Ishikawa (cell line): ENCODE data around the gene CABP1.

Source experiments
- CEBPB ChIP-seq: IDR thresholded peaks from 2 replicates; pipeline ENCODE4 v1.6.1; 2012
- CREB1 ChIP-seq: IDR thresholded peaks from 2 replicates; pipeline ENCODE4 v1.6.1; 2012; ENCODE audit warnings: low read depth
- EGR1 ChIP-seq: IDR thresholded peaks from 2 replicates; pipeline ENCODE4 v1.6.1; 2012
- EP300 ChIP-seq: IDR thresholded peaks from 2 replicates; pipeline ENCODE4 v1.6.1; 2012; ENCODE audit warnings: borderline replicate concordance
- FOXM1 ChIP-seq: IDR thresholded peaks from 2 replicates; pipeline ENCODE4 v1.6.1; 2012; ENCODE audit warnings: low read depth, borderline replicate concordance
- NFIC ChIP-seq: IDR thresholded peaks from 2 replicates; pipeline ENCODE4 v1.6.1; 2012
- RAD21 ChIP-seq: IDR thresholded peaks from 2 replicates; pipeline ENCODE4 v1.6.1; 2012; ENCODE audit warnings: low read depth
- TAF1 ChIP-seq: IDR thresholded peaks from 2 replicates; pipeline ENCODE4 v1.6.1; 2012; ENCODE audit warnings: low read depth, mild to moderate bottlenecking
- TCF12 ChIP-seq: IDR thresholded peaks from 2 replicates; pipeline ENCODE4 v1.6.1; 2012; ENCODE audit warnings: low read depth
- TEAD4 ChIP-seq: IDR thresholded peaks from 2 replicates; pipeline ENCODE4 v1.6.1; 2012
- YY1 ChIP-seq: IDR thresholded peaks from 2 replicates; pipeline ENCODE4 v1.6.1; 2012; ENCODE audit warnings: low read depth
- ZBTB7A ChIP-seq: IDR thresholded peaks from 2 replicates; pipeline ENCODE4 v1.6.1; 2012; ENCODE audit warnings: low read depth
- TF ChIP-seq, protein P1 (sequence below): IDR thresholded peaks from 2 replicates; pipeline ENCODE4 v1.6.1; 2012
- TF ChIP-seq, protein P2 (sequence below): IDR thresholded peaks from 2 replicates; pipeline ENCODE4 v1.6.1; 2012
- TF ChIP-seq, protein P3 (sequence below): IDR thresholded peaks from 2 replicates; pipeline ENCODE4 v1.6.1; 2012; ENCODE audit warnings: low read depth, mild to moderate bottlenecking

The CABP1 gene

GRCh38 chr12:120661432-120661831 lies 21.0 kb downstream of the CABP1 start:
- TF ChIP-seq, protein P1, sequence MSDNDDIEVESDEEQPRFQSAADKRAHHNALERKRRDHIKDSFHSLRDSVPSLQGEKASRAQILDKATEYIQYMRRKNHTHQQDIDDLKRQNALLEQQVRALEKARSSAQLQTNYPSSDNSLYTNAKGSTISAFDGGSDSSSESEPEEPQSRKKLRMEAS = no peak
- TF ChIP-seq ZBTB7A (no peak), YY1 (no peak), RAD21 (no peak), TAF1 (no peak), CREB1 (no peak), NFIC (no peak), TCF12 (no peak), EGR1 (no peak), FOXM1 (no peak), EP300 (no peak), TEAD4 (no peak), CEBPB (no peak)
- TF ChIP-seq, protein P2, sequence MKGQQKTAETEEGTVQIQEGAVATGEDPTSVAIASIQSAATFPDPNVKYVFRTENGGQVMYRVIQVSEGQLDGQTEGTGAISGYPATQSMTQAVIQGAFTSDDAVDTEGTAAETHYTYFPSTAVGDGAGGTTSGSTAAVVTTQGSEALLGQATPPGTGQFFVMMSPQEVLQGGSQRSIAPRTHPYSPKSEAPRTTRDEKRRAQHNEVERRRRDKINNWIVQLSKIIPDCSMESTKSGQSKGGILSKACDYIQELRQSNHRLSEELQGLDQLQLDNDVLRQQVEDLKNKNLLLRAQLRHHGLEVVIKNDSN = no peak
- TF ChIP-seq, protein P3, sequence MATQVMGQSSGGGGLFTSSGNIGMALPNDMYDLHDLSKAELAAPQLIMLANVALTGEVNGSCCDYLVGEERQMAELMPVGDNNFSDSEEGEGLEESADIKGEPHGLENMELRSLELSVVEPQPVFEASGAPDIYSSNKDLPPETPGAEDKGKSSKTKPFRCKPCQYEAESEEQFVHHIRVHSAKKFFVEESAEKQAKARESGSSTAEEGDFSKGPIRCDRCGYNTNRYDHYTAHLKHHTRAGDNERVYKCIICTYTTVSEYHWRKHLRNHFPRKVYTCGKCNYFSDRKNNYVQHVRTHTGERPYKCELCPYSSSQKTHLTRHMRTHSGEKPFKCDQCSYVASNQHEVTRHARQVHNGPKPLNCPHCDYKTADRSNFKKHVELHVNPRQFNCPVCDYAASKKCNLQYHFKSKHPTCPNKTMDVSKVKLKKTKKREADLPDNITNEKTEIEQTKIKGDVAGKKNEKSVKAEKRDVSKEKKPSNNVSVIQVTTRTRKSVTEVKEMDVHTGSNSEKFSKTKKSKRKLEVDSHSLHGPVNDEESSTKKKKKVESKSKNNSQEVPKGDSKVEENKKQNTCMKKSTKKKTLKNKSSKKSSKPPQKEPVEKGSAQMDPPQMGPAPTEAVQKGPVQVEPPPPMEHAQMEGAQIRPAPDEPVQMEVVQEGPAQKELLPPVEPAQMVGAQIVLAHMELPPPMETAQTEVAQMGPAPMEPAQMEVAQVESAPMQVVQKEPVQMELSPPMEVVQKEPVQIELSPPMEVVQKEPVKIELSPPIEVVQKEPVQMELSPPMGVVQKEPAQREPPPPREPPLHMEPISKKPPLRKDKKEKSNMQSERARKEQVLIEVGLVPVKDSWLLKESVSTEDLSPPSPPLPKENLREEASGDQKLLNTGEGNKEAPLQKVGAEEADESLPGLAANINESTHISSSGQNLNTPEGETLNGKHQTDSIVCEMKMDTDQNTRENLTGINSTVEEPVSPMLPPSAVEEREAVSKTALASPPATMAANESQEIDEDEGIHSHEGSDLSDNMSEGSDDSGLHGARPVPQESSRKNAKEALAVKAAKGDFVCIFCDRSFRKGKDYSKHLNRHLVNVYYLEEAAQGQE = no peak

DNA sequence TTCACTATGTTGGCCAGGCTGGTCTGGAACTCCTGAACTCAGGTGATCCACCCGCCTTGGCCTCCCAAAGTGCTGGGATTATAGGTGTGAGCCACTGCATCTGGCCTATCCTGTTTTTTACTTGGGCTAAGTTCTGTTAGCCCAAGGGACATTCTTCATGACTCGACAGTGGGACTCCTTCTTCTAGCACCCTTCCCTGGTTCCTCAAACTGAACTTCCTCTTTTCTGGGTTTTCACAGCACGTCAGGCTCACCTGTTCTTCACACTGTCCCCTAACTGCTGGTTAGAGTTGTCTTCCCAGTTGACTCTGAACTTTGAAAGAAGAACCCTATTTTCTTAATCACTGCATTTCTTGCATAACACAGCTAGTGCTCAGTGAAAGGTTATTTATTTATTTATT lies 22.5 kb downstream of the CABP1 start:
- TF ChIP-seq, protein P1 = no peak
- TF ChIP-seq, protein P2 = no peak
- no peak for TF ChIP-seq TAF1
- TF ChIP-seq EP300 = no peak
- TF ChIP-seq EGR1 = no peak
- TF ChIP-seq, protein P3 = no peak
- TF ChIP-seq FOXM1 = no peak
- TF ChIP-seq NFIC = no peak
- no peak for TF ChIP-seq CREB1
- no peak for TF ChIP-seq CEBPB
- no peak for TF ChIP-seq YY1

DNA sequence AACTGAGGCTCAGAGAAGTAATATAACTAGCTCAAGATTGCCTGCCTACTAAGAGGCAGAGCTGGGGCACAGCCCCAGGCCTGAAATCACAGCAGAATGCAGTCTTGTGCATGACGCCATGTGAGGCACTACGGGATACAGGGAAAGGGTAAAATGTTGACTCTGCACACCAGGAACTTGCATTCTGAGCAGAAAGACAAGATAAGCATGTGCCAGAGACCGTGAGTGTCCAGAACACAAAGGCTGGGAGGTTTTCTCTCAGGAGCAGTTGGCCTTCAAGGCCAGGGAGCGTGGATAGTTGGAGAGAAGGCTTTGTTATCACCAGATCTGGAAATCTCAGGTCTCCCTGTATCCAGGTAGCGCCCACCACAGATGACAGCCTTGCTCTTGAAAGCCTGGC lies 23.3 kb downstream of the CABP1 start:
- TF ChIP-seq EP300 = no peak
- TF ChIP-seq TEAD4 = no peak
- TF ChIP-seq, protein P2 = no peak
- TF ChIP-seq, protein P1 = no peak
- TF ChIP-seq YY1 = no peak
- TF ChIP-seq TCF12 = no peak
- no peak for TF ChIP-seq NFIC
- TF ChIP-seq EGR1 = no peak
- TF ChIP-seq ZBTB7A = no peak
- TF ChIP-seq, protein P3 = no peak
- no peak for TF ChIP-seq RAD21
- no peak for TF ChIP-seq CREB1
- no peak for TF ChIP-seq FOXM1
- no peak for TF ChIP-seq TAF1
- no peak for TF ChIP-seq CEBPB

DNA sequence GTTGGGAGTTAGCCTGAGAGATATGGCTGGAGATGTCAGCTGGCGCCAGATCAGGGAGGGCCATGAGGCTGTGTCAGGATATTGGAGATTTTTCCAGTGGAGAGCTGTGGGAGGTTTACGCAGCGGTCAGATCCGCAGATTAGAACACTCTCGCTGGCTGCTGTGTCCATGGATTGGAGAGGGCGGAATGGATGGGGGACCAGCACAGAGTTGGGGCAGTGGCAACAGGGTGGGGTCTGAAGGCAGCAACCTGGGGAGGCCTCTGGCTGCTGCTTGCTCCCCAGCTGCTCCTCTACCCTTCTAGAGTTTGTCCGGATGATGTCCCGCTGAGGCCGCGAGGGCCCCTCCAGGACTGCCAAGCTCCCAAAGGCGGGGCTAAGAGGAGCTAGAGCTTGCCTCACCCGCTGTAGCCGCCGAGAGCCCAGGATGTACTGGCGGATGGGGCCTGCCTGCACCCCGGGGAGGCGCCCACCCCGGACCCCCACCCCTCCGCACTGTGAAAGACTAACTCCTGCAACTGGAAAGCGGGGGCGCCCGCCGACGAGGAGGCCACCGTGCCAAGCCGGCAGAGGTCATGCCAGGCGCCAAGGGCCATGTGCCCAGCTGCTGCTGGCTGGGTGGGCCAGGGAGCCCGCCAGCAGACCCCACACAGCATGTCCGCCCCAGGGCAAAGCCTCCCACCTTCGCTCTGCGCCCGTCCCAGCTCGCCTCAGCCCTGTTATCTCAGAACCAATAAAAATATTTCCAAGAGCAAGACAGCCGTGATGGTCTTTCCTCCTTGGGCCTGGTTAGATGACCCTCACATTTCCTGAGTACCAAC lies 26.4 kb downstream of the CABP1 start:
- TF ChIP-seq EP300 (no peak), ZBTB7A (no peak), FOXM1 (no peak), TAF1 (no peak), TEAD4 (no peak), CREB1 (no peak), NFIC (no peak)
- TF ChIP-seq, protein P2 = no peak
- TF ChIP-seq, protein P3 = no peak
